AG09309 (cell line): ENCODE data around the gene GLI3.

Experiments used
- DNase-seq: peaks from one replicate; pipeline ENCODE4 v3.0.0-alpha.2; 2010; ENCODE audit warnings: low read depth
- H3K4me3 ChIP-seq: 2 replicates; pipeline ENCODE4 v1.5.1; 2011; ENCODE audit warnings: mild to moderate bottlenecking, low read depth, low read length, moderate library complexity; ENCODE audit not compliant: control insufficient read depth
- TF ChIP-seq, protein P1 (sequence below): IDR thresholded peaks from 2 replicates; pipeline ENCODE4 v1.5.1; 2011; ENCODE audit warnings: mild to moderate bottlenecking, low read depth, low read length, inconsistent platforms; ENCODE audit not compliant: insufficient read depth, control insufficient read depth; ENCODE audit errors: missing control alignments

GLI3 gene

DNA sequence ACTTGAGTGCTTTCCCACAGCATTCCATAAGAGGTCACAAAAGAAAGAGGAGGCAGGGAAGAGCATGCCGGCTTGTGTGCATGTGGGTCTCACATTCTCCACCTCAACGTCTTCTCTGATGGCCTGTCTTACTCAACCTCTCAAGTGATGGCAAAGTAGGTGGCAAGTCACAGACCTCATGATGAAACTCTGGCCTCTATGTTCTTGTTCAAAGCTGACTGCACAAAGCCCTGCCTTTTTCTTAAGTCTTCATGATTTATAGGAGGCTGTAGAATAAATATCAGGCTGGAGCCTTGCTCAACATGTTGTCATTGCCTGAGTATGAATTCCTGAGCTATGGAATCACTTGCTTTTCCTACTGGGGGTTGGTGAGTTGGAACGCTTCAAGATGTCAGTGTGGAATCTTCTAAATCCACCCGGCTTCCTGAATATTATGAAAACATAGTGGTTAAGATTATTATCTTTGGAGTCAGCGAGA, 320.5 kb downstream of the GLI3 start:
- no peak overlapping the region for H3K4me3 ChIP-seq
- peak; percentile 99 for DNase-seq
- TF ChIP-seq, protein P1, sequence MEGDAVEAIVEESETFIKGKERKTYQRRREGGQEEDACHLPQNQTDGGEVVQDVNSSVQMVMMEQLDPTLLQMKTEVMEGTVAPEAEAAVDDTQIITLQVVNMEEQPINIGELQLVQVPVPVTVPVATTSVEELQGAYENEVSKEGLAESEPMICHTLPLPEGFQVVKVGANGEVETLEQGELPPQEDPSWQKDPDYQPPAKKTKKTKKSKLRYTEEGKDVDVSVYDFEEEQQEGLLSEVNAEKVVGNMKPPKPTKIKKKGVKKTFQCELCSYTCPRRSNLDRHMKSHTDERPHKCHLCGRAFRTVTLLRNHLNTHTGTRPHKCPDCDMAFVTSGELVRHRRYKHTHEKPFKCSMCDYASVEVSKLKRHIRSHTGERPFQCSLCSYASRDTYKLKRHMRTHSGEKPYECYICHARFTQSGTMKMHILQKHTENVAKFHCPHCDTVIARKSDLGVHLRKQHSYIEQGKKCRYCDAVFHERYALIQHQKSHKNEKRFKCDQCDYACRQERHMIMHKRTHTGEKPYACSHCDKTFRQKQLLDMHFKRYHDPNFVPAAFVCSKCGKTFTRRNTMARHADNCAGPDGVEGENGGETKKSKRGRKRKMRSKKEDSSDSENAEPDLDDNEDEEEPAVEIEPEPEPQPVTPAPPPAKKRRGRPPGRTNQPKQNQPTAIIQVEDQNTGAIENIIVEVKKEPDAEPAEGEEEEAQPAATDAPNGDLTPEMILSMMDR = no peak

DNA sequence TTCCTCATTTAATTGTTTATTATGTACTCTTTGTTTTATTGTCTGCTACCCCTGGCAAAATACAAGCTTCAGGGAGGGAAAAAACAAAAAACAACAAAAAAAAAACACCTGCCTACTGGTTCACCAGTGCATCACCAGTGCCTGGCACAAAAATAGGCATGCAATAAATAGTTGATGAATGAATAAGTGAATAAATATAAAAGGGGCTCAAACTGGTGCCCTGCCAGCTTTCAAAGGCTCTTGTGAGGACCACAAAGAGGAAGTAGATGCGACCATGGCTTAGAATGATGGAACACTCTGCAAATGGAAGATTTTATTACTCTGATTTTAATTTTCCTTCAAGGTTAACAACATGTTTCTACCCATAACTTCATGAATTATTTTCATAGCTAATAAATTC, 321.1 kb downstream of the GLI3 start:
- no peak overlapping the region for H3K4me3 ChIP-seq
- DNase-seq = no peak
- TF ChIP-seq, protein P1 = no peak

DNA sequence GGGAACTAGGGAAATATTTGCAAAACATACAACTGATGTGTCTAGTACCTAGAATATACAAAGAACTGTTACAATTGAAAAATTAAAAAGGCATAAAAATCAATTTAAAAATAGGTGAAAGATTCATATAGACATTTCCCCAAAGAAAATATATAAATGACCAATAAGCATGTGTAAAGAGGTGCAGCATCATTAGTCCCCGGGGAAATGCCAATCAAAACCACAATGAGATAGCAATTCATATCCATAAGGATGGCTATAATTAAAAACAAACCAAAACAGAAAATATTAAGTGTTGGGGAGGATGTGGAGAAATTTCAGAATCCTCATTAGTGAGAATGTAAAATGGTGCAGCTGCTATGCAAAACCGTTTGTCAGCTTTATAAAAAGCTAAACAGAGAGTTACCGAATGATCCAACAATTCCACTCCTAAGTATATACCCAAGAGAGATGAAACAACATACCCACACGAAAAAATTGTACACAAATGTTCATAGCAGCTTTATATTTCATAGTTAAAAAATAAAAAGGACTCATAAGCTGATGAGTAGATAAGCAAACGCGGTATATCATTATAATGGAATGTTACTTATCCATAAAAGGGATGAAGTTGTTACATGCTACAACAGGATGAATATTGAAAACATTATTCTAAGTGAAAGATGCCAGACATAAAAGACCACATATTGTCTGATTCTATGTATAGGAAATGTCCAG, 324.0 kb downstream of the GLI3 start:
- H3K4me3 ChIP-seq = no peak overlapping the region
- TF ChIP-seq, protein P1 = no peak
- DNase-seq = no peak

DNA sequence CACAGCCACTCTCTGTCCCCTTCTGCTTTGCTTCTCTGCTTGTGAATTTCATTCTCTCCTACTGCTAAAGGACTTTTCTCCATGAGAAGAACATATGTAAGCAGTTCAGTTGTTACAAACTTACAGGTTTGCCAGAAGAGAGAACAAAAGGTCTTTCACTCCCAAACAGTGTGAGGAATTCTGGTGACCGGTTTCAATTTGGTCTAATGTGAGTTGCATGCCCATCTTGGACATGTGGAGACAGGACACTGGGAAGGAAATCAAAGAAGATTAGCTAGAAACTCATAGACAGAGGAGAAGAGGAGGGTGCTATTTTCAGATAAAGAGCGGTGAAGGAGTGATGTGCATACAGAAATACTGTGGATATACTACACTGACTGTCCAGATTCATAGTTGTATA, 324.6 kb downstream of the GLI3 start:
- TF ChIP-seq, protein P1 = no peak
- DNase-seq = no peak
- no peak overlapping the region for H3K4me3 ChIP-seq

DNA sequence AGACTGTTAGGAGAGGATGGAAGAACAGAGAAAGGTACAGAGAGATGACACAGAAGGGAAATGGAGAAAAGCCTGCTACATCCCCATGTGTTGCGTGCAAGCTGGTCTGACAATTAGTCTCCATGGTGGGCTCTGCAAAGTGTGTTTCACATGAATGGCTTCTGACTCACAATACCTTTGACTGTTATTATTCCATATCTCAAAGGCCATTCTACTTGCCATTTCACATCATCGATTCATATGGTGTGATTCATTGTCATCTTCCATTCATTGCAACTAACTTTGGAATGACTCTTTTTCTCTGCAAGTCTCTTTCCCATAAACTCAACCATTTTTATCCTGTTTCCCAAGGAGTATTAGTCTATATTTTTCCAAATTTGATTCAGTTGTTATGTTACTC, 325.2 kb downstream of the GLI3 start:
- H3K4me3 ChIP-seq = no peak overlapping the region
- peak; percentile 64 for DNase-seq
- TF ChIP-seq, protein P1 = no peak
